ENCODE results near the gene IPO9.

DNA sequence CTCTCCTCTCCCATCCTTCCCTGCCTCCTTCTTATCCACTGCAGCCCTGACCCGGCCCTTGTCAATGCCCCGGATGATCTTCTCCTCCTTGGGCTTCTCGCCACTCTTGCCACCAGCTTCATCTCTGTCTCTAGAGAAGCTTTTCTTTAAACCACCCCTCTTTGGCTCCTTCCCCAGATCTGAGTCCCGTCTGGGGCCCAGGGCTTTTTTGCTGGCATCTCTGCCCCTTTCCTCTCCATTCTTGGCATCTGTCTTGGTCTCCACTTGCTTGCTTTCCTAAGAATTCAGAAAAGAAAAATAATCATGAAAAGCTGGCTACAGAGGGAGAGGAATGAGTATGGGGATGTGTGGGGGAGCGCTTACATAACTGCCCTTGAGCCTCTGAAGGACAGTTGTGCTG lies 71.5 kb downstream of the IPO9 start:
- TF ChIP-seq RARB (CRISPR knock-in tag; IDR thresholded peaks at IDR 0.05): no peak
- TF ChIP-seq, protein P1, sequence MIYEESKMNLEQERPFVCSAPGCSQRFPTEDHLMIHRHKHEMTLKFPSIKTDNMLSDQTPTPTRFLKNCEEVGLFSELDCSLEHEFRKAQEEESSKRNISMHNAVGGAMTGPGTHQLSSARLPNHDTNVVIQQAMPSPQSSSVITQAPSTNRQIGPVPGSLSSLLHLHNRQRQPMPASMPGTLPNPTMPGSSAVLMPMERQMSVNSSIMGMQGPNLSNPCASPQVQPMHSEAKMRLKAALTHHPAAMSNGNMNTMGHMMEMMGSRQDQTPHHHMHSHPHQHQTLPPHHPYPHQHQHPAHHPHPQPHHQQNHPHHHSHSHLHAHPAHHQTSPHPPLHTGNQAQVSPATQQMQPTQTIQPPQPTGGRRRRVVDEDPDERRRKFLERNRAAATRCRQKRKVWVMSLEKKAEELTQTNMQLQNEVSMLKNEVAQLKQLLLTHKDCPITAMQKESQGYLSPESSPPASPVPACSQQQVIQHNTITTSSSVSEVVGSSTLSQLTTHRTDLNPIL (CRISPR knock-in tag; IDR thresholded peaks at IDR 0.05; ENCODE audit: low read depth): no peak
- no peak for TF ChIP-seq ZFP3 (CRISPR knock-in tag; IDR thresholded peaks at IDR 0.05)
- no peak for TF ChIP-seq SNAI2 (CRISPR knock-in tag; IDR thresholded peaks at IDR 0.05)
- no peak for TF ChIP-seq CSDC2 (CRISPR knock-in tag; IDR thresholded peaks at IDR 0.05)
- TF ChIP-seq, protein P2, sequence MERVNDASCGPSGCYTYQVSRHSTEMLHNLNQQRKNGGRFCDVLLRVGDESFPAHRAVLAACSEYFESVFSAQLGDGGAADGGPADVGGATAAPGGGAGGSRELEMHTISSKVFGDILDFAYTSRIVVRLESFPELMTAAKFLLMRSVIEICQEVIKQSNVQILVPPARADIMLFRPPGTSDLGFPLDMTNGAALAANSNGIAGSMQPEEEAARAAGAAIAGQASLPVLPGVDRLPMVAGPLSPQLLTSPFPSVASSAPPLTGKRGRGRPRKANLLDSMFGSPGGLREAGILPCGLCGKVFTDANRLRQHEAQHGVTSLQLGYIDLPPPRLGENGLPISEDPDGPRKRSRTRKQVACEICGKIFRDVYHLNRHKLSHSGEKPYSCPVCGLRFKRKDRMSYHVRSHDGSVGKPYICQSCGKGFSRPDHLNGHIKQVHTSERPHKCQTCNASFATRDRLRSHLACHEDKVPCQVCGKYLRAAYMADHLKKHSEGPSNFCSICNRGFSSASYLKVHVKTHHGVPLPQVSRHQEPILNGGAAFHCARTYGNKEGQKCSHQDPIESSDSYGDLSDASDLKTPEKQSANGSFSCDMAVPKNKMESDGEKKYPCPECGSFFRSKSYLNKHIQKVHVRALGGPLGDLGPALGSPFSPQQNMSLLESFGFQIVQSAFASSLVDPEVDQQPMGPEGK (CRISPR knock-in tag; IDR thresholded peaks at IDR 0.05; ENCODE audit: borderline replicate concordance): no peak
- no peak for TF ChIP-seq ESRRG (CRISPR knock-in tag; IDR thresholded peaks at IDR 0.05)
- no peak for TF ChIP-seq TCF4 (CRISPR knock-in tag; IDR thresholded peaks at IDR 0.05; ENCODE audit: borderline replicate concordance)
- no peak for TF ChIP-seq PPARA (CRISPR knock-in tag; IDR thresholded peaks at IDR 0.05; ENCODE audit: borderline replicate concordance)
- TF ChIP-seq, protein P3, sequence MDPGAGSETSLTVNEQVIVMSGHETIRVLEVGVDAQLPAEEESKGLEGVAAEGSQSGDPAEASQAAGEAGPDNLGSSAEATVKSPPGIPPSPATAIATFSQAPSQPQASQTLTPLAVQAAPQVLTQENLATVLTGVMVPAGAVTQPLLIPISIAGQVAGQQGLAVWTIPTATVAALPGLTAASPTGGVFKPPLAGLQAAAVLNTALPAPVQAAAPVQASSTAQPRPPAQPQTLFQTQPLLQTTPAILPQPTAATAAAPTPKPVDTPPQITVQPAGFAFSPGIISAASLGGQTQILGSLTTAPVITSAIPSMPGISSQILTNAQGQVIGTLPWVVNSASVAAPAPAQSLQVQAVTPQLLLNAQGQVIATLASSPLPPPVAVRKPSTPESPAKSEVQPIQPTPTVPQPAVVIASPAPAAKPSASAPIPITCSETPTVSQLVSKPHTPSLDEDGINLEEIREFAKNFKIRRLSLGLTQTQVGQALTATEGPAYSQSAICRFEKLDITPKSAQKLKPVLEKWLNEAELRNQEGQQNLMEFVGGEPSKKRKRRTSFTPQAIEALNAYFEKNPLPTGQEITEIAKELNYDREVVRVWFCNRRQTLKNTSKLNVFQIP (CRISPR knock-in tag; IDR thresholded peaks at IDR 0.05; ENCODE audit: borderline replicate concordance, low read depth): no peak
- TF ChIP-seq ZNF70 (CRISPR knock-in tag; IDR thresholded peaks at IDR 0.05): no peak
- no peak for TF ChIP-seq GLIS3 (CRISPR knock-in tag; IDR thresholded peaks at IDR 0.05)
- no peak for TF ChIP-seq ZC3H10 (CRISPR knock-in tag; IDR thresholded peaks at IDR 0.05)
- no peak for TF ChIP-seq ARNTL (CRISPR knock-in tag; IDR thresholded peaks at IDR 0.05; ENCODE audit: borderline replicate concordance, low read depth)
